T-cell (primary cell): ENCODE results near the gene KCTD14. TPM values are rescaled to one million over a fixed set of nuclear protein-coding genes. Genes with fewer than 3 reads are reported as not detected.
"Not testable (repeated sequence)": the region's sequence is repeated elsewhere in the genome, so short reads cannot be mapped to it uniquely, and the experiment has no call there.

Source experiments
- ATAC-seq, 4 experiments: fragments of 200-7000 bp in 3 of 4; fragments of 150-1000 bp in 1 of 4; cut with Tn5 transposase; replicated peaks in 1 of 4; 1 replicate in 3 of 4; 2 replicates in 1 of 4; pipeline ENCODE4 v1.10.0; 2021; ENCODE audit warnings: moderate library complexity in 3 of 4, mild to moderate bottlenecking in 2 of 4, moderate number of reproducible peaks in 1 of 4
- CTCF ChIA-PET, 2 donors: fragments of 300-600 bp; sonication (Branson Sonifier 250); formaldehyde crosslinking; loops; one replicate each; lab custom pipeline; 2022; ENCODE audit warnings: antibody characterized with exemption in 2 of 2; lab: Charles Lee
- POLR2A ChIA-PET, 2 donors: fragments of 300-600 bp; sonication (Branson Sonifier 250); formaldehyde crosslinking; loops; one replicate each; lab custom pipeline; 2022; ENCODE audit warnings: antibody characterized with exemption in 2 of 2; lab: Charles Lee
- DNase-seq, 35 experiments: peaks; one replicate each; pipeline versions ENCODE4 v3.0.0 to v3.0.0-alpha.2; 2013 to 2023
- H3K27ac ChIP-seq: one replicate; pipeline ENCODE4 v1.5.1; 2013; ENCODE audit warnings: low read length
- H3K27me3 ChIP-seq, 2 experiments: replicated peaks in 1 of 2; 1 replicate in 1 of 2; 2 replicates in 1 of 2; pipeline versions ENCODE4 v1.6.1 to v1.7.0; 2013; ENCODE audit warnings: low read length in 1 of 2, mixed read lengths in 1 of 2; ENCODE audit not compliant: control insufficient read depth in 2 of 2, insufficient read depth in 2 of 2; ENCODE audit errors: extremely low read depth in 1 of 2
- H3K36me3 ChIP-seq, 2 donors: 1 replicate in 1 of 2; 2 replicates in 1 of 2; pipeline versions ENCODE4 v1.6.1 to v1.7.0; 2013; ENCODE audit warnings: low read length in 1 of 2; ENCODE audit not compliant: control insufficient read depth in 2 of 2, insufficient read depth in 1 of 2; ENCODE audit errors: extremely low read depth in 1 of 2
- H3K4me1 ChIP-seq, 2 experiments: 1 replicate in 1 of 2; 2 replicates in 1 of 2; pipeline versions ENCODE4 v1.6.1 to v1.7.0; 2013; ENCODE audit warnings: low read length in 2 of 2, mixed read lengths in 1 of 2; ENCODE audit not compliant: insufficient read depth in 2 of 2, control insufficient read depth in 1 of 2; ENCODE audit errors: extremely low read depth in 1 of 2
- H3K4me3 ChIP-seq, 2 donors: 1 replicate in 1 of 2; 2 replicates in 1 of 2; pipeline versions ENCODE4 v1.5.1 to v1.7.0; 2013; ENCODE audit warnings: mild to moderate bottlenecking in 2 of 2, low read length in 1 of 2, moderate library complexity in 1 of 2; ENCODE audit not compliant: control insufficient read depth in 1 of 2; ENCODE audit errors: extremely low read depth in 1 of 2
- H3K9me3 ChIP-seq: 2 replicates; pipeline ENCODE4 v1.7.0; 2013
- H3K27ac Mint-ChIP-seq, 2 donors: one replicate each; pipeline ENCODE4 v1.8.0; 2020 to 2021; ENCODE audit warnings: mild to moderate bottlenecking in 2 of 2, mixed read lengths in 2 of 2
- H3K27me3 Mint-ChIP-seq, 2 donors: one replicate each; pipeline ENCODE4 v1.8.0; 2021 to 2022; ENCODE audit warnings: mixed read lengths in 2 of 2
- H3K36me3 Mint-ChIP-seq: one replicate; pipeline ENCODE4 v1.8.0; 2021; ENCODE audit warnings: mixed read lengths
- H3K4me1 Mint-ChIP-seq, 3 donors: one replicate each; pipeline ENCODE4 v1.8.0; 2020 to 2022; ENCODE audit warnings: mixed read lengths in 3 of 3, mild to moderate bottlenecking in 1 of 3
- H3K4me3 Mint-ChIP-seq, 3 donors: one replicate each; pipeline ENCODE4 v1.8.0; 2020 to 2022; ENCODE audit warnings: mild to moderate bottlenecking in 3 of 3, mixed read lengths in 3 of 3, moderate library complexity in 3 of 3
- H3K9me3 Mint-ChIP-seq, 3 donors: one replicate each; pipeline ENCODE4 v1.8.0; 2020 to 2022; ENCODE audit warnings: mixed read lengths in 3 of 3
- WGBS: methylation state at CpG from one replicate; pipeline ENCODE4 v1.1.5; 2013; ENCODE audit warnings: missing lambda C conversion rate; ENCODE audit not compliant: insufficient coverage; 5-methylcytosine and 5-hydroxymethylcytosine counted together
- total RNA-seq, 35 experiments: library from RNA in 6 of 35; stranded (reverse) in 6 of 35; fragments of 120-200 nt in 1 of 35; gene quantifications; one replicate each; pipeline versions ENCODE4 v1.2.1 to v1.2.4 and lab custom pipeline; 2013 to 2026

Gene KCTD14
- total RNA-seq, 5 donors from 2014 or later (not counting 1 experiment from before 2014, with no cell fraction given): 0.18 to 0.30 (median 0.23) TPM; not detected in 2

DNA sequence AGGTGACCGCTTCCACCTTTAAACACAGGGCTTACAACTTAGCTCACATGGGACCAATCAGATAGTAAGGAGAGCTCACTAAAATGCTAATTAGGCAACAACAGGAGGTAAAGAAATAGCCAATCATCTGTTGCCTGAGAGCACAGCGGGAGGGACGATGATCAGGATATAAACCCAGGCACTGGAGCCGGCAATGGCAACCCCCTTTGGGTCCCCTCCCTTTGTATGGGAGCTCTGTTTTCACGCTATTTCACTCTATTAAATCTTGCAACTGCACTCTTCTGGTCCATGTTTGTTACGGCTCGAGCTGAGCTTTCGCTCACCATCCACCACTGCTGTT, 18.3 kb upstream of the KCTD14 start:
- H3K4me1 ChIP-seq: peaks cover 3 to 13% of the 10 kb centered on the region in 2 experiments
- H3K4me3 Mint-ChIP-seq, H3K27me3 ChIP-seq, H3K36me3 ChIP-seq, H3K27ac ChIP-seq, POLR2A ChIA-PET, H3K4me3 ChIP-seq, H3K27ac Mint-ChIP-seq, H3K9me3 ChIP-seq, H3K9me3 Mint-ChIP-seq, H3K36me3 Mint-ChIP-seq, ATAC-seq, DNase-seq, CTCF ChIA-PET, H3K27me3 Mint-ChIP-seq: not testable (repeated sequence)
- WGBS: 97% methylated on average over 7 of the region's 8 CpGs
- H3K4me1 Mint-ChIP-seq: peaks cover 16 to 20% (median 19%) of the 10 kb centered on the region in 3 donors

DNA sequence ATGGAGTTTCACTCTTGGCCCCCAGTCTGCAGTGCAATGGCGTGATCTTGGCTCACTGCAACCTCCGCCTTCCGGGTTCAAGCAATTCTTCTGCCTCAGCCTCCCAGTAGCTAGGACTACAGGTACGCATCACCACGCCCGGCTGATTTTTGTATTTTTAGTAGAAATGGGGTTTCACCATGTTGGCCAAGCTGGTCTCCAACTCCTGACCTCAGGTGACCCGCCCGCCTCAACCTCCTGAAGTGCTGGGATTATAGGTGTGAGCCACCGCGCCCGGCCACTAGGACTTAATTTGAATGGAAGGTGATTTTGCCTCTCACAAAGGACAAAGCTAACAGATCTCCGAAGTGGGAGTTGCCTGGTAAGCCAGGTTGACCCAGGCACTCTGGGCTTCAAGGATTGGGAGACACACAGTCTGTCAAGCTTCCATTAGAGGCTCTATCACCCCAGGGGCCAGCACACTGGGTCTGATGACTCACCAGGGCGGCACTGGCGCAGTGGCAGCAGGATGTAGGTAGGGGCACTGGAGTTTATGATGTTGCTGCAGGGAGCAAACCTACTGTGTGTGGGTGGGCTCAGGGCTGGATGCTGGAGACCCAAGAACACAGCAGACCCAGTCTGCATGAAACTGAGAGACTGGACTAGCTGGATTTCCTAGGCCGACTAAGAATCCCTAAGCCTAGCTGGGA, 17.8 kb upstream of the KCTD14 start:
- peaks cover 1 to 8% of the 10 kb centered on the region in 2 experiments for H3K4me1 ChIP-seq
- Mint-ChIP-seq H3K4me1 (peaks cover 13 to 15% (median 14%) of the 10 kb centered on the region in 3 donors), H3K27ac (no peak overlapping the region), H3K36me3 (no peaks in the 10 kb centered on the region), H3K4me3 (no peak overlapping the region), H3K9me3 (no peaks in the 10 kb centered on the region), H3K27me3 (no peaks in the 10 kb centered on the region)
- no peak for DNase-seq
- no peaks in the 10 kb centered on the region for H3K36me3 ChIP-seq
- no peak for ATAC-seq
- H3K9me3 ChIP-seq: no peaks in the 10 kb centered on the region
- peaks cover 0 to 2% of the 10 kb centered on the region in 2 experiments for H3K27me3 ChIP-seq
- ChIA-PET POLR2A (no interaction called here), CTCF (no interaction called here)
- WGBS: 100% methylated on average over 7 of the region's 15 CpGs
- no peak overlapping the region for H3K4me3 ChIP-seq
- H3K27ac ChIP-seq: no peak overlapping the region

DNA sequence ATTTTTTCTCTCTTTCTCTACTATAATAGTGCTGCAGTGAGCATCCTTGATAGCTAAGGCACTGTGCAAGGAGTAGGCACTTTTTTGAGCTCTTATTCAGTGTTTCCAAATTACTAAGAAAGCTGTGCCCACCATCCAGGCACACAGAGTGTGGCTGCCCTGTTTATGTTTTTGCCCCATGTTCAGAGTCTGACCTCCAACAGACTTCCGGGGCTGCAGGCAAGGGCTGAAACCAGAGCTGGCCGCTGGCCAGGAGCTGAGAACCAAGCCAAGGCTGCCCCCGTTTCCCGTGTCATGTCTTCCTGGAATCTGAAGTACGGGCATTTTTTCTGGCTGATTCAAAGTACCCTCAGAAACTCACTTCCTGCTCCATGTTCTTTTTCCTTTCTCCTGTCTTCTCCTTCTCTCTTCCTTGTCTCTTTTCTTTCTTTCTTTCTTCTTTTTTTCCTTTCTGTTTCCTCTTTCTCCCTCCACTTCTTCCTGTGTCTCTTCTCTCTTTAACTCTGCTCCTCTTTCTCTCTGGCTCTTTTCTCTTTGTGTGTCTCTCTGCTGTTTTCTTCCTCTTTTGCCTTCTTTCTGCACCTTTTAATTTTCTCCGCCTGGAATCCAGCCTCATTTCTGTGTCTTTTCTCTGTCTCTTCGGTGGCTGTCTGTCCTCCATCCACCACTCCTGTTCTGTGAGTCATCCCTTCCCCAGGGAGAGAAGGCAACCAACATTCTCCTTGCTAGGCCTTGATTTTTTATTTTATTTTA, 17.0 kb upstream of the KCTD14 start:
- peak in 4 of 35 experiments; percentile 1 to 18 (median 5) for DNase-seq
- Mint-ChIP-seq H3K27me3 (no peaks in the 10 kb centered on the region), H3K4me3 (peak overlapping the region; percentile 15 to 48 (median 37)), H3K4me1 (peaks cover 10 to 11% (median 10%) of the 10 kb centered on the region in 3 donors), H3K27ac (peak overlapping the region; percentile 41 to 70), H3K9me3 (no peaks in the 10 kb centered on the region), H3K36me3 (no peaks in the 10 kb centered on the region)
- Histone ChIP-seq H3K27me3 (peaks cover 0 to 2% of the 10 kb centered on the region in 2 experiments), H3K4me3 (no peak overlapping the region), H3K9me3 (no peaks in the 10 kb centered on the region), H3K4me1 (peaks cover 0 to 5% of the 10 kb centered on the region in 2 experiments), H3K27ac (no peak overlapping the region), H3K36me3 (no peaks in the 10 kb centered on the region)
- ChIA-PET CTCF (interaction anchor here in 1 of 2 donors (0.6 kb wide), 1 partner anchor 228 kb away, joined by 3 read pairs; no protein-coding TSS in a partner anchor), POLR2A (interaction anchor here in 1 of 2 donors (0.6 kb wide), 1 partner anchor 488 kb away, joined by 3 read pairs; no protein-coding TSS in a partner anchor)
- peak in 2 of 4 experiments; percentile 30 to 32 for ATAC-seq
- 7% methylated on average over 5 of the region's 7 CpGs for WGBS

DNA sequence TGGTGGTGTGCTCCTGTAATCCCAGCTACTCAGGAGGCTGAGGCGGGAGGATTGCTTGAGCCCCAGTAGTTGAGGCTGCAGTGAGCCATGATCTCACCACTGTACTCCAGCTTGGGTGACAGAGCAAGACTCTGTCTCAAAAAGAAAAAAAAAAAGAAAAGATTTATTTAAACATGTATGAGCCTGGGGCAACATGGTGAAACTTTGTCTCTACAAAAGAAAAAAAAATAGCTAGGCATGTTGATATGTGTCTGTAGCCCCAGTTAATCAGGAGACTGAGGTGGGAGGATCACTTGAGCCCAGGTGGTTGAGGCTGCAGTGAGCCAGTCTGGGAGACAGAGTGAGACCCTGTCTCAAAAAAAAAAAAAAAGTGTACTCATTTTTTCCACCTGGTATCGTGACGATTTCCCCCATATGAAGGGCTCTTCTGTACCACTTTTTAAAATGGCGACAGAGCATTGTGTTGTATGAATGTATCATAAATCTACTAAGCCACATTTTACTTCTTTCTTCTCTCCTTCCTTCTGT, 16.4 kb upstream of the KCTD14 start:
- no peak overlapping the region for H3K4me3 Mint-ChIP-seq

DNA sequence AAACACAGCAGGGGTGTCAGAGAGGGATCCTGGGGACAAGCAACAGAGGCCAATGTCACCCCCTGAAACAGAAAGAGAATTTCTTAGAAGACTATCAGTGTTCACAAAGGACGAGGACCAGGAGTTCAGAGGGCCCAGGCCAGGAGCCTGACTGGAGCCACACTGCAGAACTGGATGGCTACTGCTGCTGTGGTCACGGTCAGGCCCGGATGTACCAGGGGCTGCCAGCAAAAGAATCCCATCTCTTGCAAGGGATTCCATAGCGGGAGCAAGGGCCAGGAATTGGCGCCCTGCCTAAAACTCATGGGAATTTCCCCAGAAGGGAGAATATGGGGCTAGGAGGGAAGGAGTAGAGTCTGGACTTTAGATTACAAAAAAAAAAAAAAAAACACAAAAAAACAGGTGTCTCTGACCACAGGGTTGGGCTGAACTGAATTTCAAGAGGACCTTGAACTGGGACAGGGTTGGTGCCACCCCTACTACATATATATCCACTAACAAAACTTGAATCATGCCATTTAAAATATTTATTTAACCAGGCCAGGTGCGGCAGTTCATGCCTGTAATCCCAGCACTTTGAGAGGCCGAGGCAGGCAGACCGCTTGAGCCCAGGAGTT, 15.7 kb upstream of the KCTD14 start:
- ATAC-seq: no peak
- Histone ChIP-seq H3K27ac (no peak overlapping the region), H3K4me1 (peaks cover 0 to 5% of the 10 kb centered on the region in 2 experiments), H3K27me3 (peaks cover 0 to 2% of the 10 kb centered on the region in 2 experiments), H3K36me3 (no peaks in the 10 kb centered on the region), H3K9me3 (no peaks in the 10 kb centered on the region), H3K4me3 (no peak overlapping the region)
- WGBS: 94% methylated on average over 3 of the region's 8 CpGs
- DNase-seq: no peak
- Mint-ChIP-seq H3K4me3 (no peak overlapping the region), H3K27ac (no peak overlapping the region), H3K36me3 (no peaks in the 10 kb centered on the region), H3K27me3 (no peaks in the 10 kb centered on the region), H3K9me3 (no peaks in the 10 kb centered on the region), H3K4me1 (peaks cover 10 to 11% (median 10%) of the 10 kb centered on the region in 3 donors)
- POLR2A ChIA-PET: interaction anchor here in 1 of 2 donors (0.6 kb wide), 1 partner anchor 240 kb away, joined by 3 read pairs; no protein-coding TSS in a partner anchor
- CTCF ChIA-PET: interaction anchor here in 1 of 2 donors (0.7 kb wide), 1 partner anchor 27 kb away, joined by 5 read pairs; no protein-coding TSS in a partner anchor

More for the DNA sequence above, 16.4 kb upstream of the KCTD14 start:
- ChIA-PET CTCF (interaction anchor here in 1 of 2 donors (0.7 kb wide), 1 partner anchor 26 kb away, joined by 5 read pairs; no protein-coding TSS in a partner anchor), POLR2A (interaction anchor here (0.6 kb wide), 2 partner anchors 240 to 489 kb away, joined by 3 read pairs; no protein-coding TSS in a partner anchor)
- H3K27me3 ChIP-seq: peaks cover 0 to 2% of the 10 kb centered on the region in 2 experiments
- Mint-ChIP-seq H3K9me3 (no peaks in the 10 kb centered on the region), H3K4me1 (peaks cover 10 to 11% (median 10%) of the 10 kb centered on the region in 3 donors), H3K27ac (peak overlapping the region in 1 of 2 donors; percentile 70), H3K36me3 (no peaks in the 10 kb centered on the region), H3K27me3 (no peaks in the 10 kb centered on the region)
- no peak overlapping the region for H3K4me3 ChIP-seq
- no peaks in the 10 kb centered on the region for H3K9me3 ChIP-seq
- ATAC-seq: no peak
- no peaks in the 10 kb centered on the region for H3K36me3 ChIP-seq
- DNase-seq: no peak
- H3K27ac ChIP-seq: no peak overlapping the region
- peaks cover 0 to 5% of the 10 kb centered on the region in 2 experiments for H3K4me1 ChIP-seq
- no CpG with 5 or more reads among the region's 4 CpGs for WGBS
